ENCODE data around the gene RIPPLY3. TPM values are rescaled to one million over a fixed set of nuclear protein-coding genes. Genes with fewer than 3 reads are reported as not detected.
A peak's percentile ranks its signal among the peaks of the same experiment; 100 is the strongest.

RIPPLY3 gene
- total and polyA plus RNA-seq, 2 of the 13 experiments (the other 11 are each of a cell fraction or from before 2014, with no cell fraction given): 0.09 to 2.9 TPM

GRCh38 chr21:37009740-37010341 is 3.3 kb downstream of the RIPPLY3 start (continued):
- no peak for TF ChIP-seq ZBTB34 (CRISPR knock-in tag; IDR thresholded peaks at IDR 0.05)
- TF ChIP-seq NR2C2 (CRISPR knock-in tag; IDR thresholded peaks at IDR 0.05; ENCODE audit: borderline replicate concordance): no peak
- TF ChIP-seq CEBPZ (IDR thresholded peaks at IDR 0.05; ENCODE audit: low read length): no peak
- TF ChIP-seq ZBTB39 (CRISPR knock-in tag; IDR thresholded peaks at IDR 0.05): no peak
- TF ChIP-seq GTF2F1 (IDR thresholded peaks at IDR 0.05; ENCODE audit: low read length): no peak
- TF ChIP-seq ZNF264 (CRISPR knock-in tag; IDR thresholded peaks at IDR 0.05): no peak
- peak; percentile 46; the same call in 1 of the 2 replicates for TF ChIP-seq GABPB1 (CRISPR knock-in tag; IDR thresholded peaks at IDR 0.05)
- no peak for TF ChIP-seq ZBTB10 (CRISPR knock-in tag; IDR thresholded peaks at IDR 0.05; ENCODE audit: borderline replicate concordance)
- TF ChIP-seq ELK4 (CRISPR knock-in tag; IDR thresholded peaks at IDR 0.05; ENCODE audit: borderline replicate concordance): no peak
- no peak; the same call in 1 of the 2 replicates for TF ChIP-seq ZNF609 (CRISPR knock-in tag; IDR thresholded peaks at IDR 0.05; ENCODE audit: borderline replicate concordance)
- TF ChIP-seq NFYC (CRISPR knock-in tag; IDR thresholded peaks at IDR 0.05): peak; percentile 44; the same call in 1 of the 2 replicates
- TF ChIP-seq SATB2 (CRISPR knock-in tag; IDR thresholded peaks at IDR 0.05): no peak

All from HepG2 (cell line).